Heart right ventricle (tissue), 16 donors: ENCODE measurements around the gene GALNT8. TPM values are rescaled to one million over a fixed set of nuclear protein-coding genes. Genes with fewer than 3 reads are reported as not detected.

Experiments used
- ATAC-seq, 8 donors: fragments of 200-7000 bp; cut with Tn5 transposase; one replicate each; pipeline ENCODE4 v1.9.1; 2020; ENCODE audit warnings: mild to moderate bottlenecking in 8 of 8, moderate library complexity in 8 of 8, moderate number of reproducible peaks in 1 of 8
- DNase-seq, 2 donors: peaks; one replicate each; pipeline ENCODE4 v3.0.0-alpha.2; 2020
- H3K27ac ChIP-seq, 10 donors: fragments of 200-600 bp; sonication (generic) in 2 of 10; one replicate each; pipeline versions ENCODE4 v1.5.0 to v1.8.0; 2020 to 2022; ENCODE audit warnings: mild to moderate bottlenecking in 3 of 10
- H3K27me3 ChIP-seq, 7 donors: fragments of 200-600 bp; one replicate each; pipeline ENCODE4 v1.8.0; 2021 to 2022; ENCODE audit warnings: mild to moderate bottlenecking in 2 of 7
- H3K36me3 ChIP-seq, 9 donors: fragments of 200-600 bp; sonication (generic) in 1 of 9; one replicate each; pipeline versions ENCODE4 v1.5.0 to v1.8.0; 2020 to 2022; ENCODE audit warnings: mild to moderate bottlenecking in 2 of 9
- H3K4me1 ChIP-seq, 9 donors: fragments of 200-600 bp; sonication (generic) in 1 of 9; one replicate each; pipeline versions ENCODE4 v1.5.0 to v1.8.0; 2020 to 2022; ENCODE audit warnings: mild to moderate bottlenecking in 4 of 9
- H3K4me3 ChIP-seq, 10 donors: fragments of 200-600 bp; sonication (generic) in 2 of 10; one replicate each; pipeline versions ENCODE4 v1.5.0 to v1.8.0; 2020 to 2022; ENCODE audit warnings: mild to moderate bottlenecking in 7 of 10, moderate library complexity in 2 of 10
- H3K9me3 ChIP-seq, 11 donors: fragments of 200-600 bp in 10 of 11; sonication (generic) in 2 of 11; one replicate each; pipeline versions ENCODE4 v1.5.0 to v1.8.0; 2013 to 2022; ENCODE audit warnings: mild to moderate bottlenecking in 2 of 11, control low read depth in 1 of 11, moderate library complexity in 1 of 11
- WGBS, 2 donors: extraction: QIAGEN DNeasy Blood & Tissue Kit; methylation state at CpG; one replicate each; pipeline ENCODE4 v1.1.7; 2013; ENCODE audit warnings: inconsistent platforms in 1 of 2; 5-methylcytosine and 5-hydroxymethylcytosine counted together
- intact Hi-C, 10 donors: fragments of 100-400 bp; cut with DNase I; formaldehyde crosslinking; loops; one replicate each; pipeline versions ENCODE4 v1.11.1 to v1.14.2; 2022
- long read RNA-seq, 3 donors: library from polyadenylated mRNA; unstranded; transcript quantifications; one replicate each; pipeline ENCODE4 v2.0.0, GENCODE V29; 2020 to 2021
- polyA plus RNA-seq, 2 donors: library from polyadenylated mRNA; stranded (reverse); fragments of 200-250 nt; gene quantifications; one replicate each; pipeline ENCODE4 v1.2.3, GENCODE V29; 2013
- total RNA-seq, 10 donors: library from RNA; stranded (reverse); fragmentation: NEBNext Ultra II Directional in 3 of 10; extraction: Animal tissue kit (Norgen Biotek cat#: 25700) in 3 of 10; gene quantifications; one replicate each; pipeline versions ENCODE4 v1.2.1 to v1.2.4, GENCODE V29; 2021 to 2023
- TF ChIP-seq, protein P1 (sequence below), 9 donors: fragments of 200-600 bp; sonication (generic) in 2 of 9; IDR thresholded peaks; one replicate each; pipeline versions ENCODE4 v1.5.0 to v1.8.0; 2021 to 2022; ENCODE audit warnings: antibody characterized with exemption in 9 of 9, mild to moderate bottlenecking in 5 of 9, moderate library complexity in 1 of 9
- donor health status: Arrhythmogenic right ventricular cardiomyopathy.
- donor health status: ischemic (EF 13 %, LVEDD 7.1; RV severe dilation, severe dysfunction).
- donor health status: healthy with polysubstance abuse.
- donor health status: DM: no; HTN: yes; CAD: no.
- donor health status: DM: no; HTN: no; CAD: no.
- donor health status: ischemic (EF 25% LVEDD 6.9; RV normal size, moderate dysfunction).
- donor health status: ischemic (EF 25% LVEDD 5.7; RV mildly dilated, moderate dysfunction).
- donor health status: healthy.
- donor health status: DM: yes; HTN: yes; CAD: no.
- donor health status: Ischemic cardiomyopathy.
- donor health status: ischemic (EF 35%, LVEDD 5.7; RV mildly dilated, moderate dysfunction).
- donor health status: nonischemic (EF 11% LVEDD 7.7; RV severe dilation, severe dysfunction).
- donor health status: DM: yes; HTN: yes; CAD: no.
- donor health status: PGD.
- donor health status: ischemic (EF 29% LVEDD 5.4; RV normal size, mild dysfunction).
- donor health status: nonischemic (EF 23%, LVEDD 6.1; RV moderate dilation, normal function).

GALNT8 gene, protein sequence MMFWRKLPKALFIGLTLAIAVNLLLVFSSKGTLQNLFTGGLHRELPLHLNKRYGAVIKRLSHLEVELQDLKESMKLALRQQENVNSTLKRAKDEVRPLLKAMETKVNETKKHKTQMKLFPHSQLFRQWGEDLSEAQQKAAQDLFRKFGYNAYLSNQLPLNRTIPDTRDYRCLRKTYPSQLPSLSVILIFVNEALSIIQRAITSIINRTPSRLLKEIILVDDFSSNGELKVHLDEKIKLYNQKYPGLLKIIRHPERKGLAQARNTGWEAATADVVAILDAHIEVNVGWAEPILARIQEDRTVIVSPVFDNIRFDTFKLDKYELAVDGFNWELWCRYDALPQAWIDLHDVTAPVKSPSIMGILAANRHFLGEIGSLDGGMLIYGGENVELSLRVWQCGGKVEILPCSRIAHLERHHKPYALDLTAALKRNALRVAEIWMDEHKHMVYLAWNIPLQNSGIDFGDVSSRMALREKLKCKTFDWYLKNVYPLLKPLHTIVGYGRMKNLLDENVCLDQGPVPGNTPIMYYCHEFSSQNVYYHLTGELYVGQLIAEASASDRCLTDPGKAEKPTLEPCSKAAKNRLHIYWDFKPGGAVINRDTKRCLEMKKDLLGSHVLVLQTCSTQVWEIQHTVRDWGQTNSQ
- total RNA-seq (1 to 10 TPM; 1.1 to 5.7 (median 1.6) TPM), polyA plus RNA-seq (1 to 10 TPM in 1 of 2 donors, under 1 TPM in 1; 0.42 to 1.3 TPM)
- long read RNA-seq, donor 1, full-length matches to known transcripts: 2 of 2 reads
- long read RNA-seq, donor 1, partial matches to known transcripts: 0 of 2 reads
- long read RNA-seq, donor 1, other reads (novel, unspliced or antisense): 0 of 2 reads
- long read RNA-seq, donor 2, full-length matches to known transcripts: 1 of 1 reads
- long read RNA-seq, donor 2, partial matches to known transcripts: 0 of 1 reads
- long read RNA-seq, donor 2, other reads (novel, unspliced or antisense): 0 of 1 reads
- long read RNA-seq, donor 3: 0 reads

DNA sequence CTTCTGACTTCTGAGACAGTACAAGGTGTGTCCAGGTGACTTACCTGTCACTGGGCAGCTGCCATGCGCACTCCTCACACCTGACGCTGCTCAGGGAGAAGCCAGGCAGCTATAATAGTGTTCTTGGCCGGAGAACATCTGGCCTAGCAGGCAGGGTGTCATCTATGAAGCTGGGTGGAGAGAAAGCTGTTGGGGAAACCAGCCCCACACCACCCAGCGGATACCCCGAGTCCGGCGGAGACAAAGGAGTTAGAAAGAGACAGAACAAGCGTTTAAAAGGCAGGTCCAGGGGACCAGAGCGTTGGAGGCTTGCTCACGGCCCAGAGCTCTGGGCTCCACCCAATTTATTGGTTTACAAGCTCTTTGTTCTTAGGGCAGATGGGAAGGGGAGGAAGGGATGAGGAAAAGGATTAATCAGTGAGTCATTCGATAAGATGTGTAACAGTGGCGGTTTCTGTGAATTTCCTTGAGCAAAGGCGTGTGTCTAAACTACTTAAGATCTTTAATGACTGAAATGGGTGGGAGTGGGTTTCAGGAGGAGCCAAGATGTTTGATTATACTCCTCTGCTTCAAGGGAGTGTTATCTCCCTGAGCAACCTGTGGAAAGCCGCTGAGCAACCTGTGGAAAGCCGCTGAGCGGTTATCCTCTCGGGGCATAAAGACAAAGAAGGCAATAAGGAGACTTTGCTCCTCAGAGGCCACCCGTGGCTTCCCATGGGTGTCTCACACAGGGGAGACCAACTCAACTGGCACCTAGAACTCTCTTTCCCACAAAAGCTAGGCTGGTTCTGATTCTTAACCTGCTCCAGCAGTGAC is at the start of gene GALNT8:
TSS of gene GALNT8 (plus strand) at position 580 of the 816 bp plus-strand sequence. CDS start 278 bp downstream, outside the sequence.
- intact Hi-C loops: no loop called here
- WGBS, 2 donors: 75 to 79% methylated on average over 18 of the region's 18 CpGs

DNA sequence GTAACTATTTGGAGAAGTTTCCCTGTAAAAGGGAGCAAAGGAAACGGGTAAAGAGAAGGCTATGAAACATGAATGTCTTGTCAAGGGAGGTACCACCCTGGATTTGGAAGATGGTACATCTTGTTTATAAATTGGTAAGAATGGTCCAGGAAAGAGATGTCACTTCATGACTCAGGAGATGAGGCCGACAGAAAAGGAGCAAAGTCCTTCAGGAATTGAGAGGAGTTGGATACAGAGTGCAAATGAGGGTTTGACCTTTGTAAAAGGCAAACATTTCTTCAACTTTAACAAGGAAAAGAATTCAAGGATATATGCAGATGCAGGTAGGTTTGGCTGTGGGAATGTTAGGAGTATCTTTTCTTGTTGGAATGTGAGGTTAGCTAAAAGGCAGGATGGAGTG is 40.5 kb upstream of the GALNT8 start:
- no peaks in the 10 kb centered on the region for H3K27me3 ChIP-seq
- no peaks in the 10 kb centered on the region for H3K9me3 ChIP-seq
- peaks cover 0 to 62% (median 16%) of the 10 kb centered on the region in 9 donors for H3K36me3 ChIP-seq
- ATAC-seq: no peak
- intact Hi-C loops: no loop called here
- DNase-seq: no peak
- H3K4me1 ChIP-seq: no peaks in the 10 kb centered on the region
- WGBS, 2 donors: 92 to 97% methylated on average over 2 of the region's 2 CpGs
- no peak overlapping the region for H3K27ac ChIP-seq
- TF ChIP-seq, protein P1, sequence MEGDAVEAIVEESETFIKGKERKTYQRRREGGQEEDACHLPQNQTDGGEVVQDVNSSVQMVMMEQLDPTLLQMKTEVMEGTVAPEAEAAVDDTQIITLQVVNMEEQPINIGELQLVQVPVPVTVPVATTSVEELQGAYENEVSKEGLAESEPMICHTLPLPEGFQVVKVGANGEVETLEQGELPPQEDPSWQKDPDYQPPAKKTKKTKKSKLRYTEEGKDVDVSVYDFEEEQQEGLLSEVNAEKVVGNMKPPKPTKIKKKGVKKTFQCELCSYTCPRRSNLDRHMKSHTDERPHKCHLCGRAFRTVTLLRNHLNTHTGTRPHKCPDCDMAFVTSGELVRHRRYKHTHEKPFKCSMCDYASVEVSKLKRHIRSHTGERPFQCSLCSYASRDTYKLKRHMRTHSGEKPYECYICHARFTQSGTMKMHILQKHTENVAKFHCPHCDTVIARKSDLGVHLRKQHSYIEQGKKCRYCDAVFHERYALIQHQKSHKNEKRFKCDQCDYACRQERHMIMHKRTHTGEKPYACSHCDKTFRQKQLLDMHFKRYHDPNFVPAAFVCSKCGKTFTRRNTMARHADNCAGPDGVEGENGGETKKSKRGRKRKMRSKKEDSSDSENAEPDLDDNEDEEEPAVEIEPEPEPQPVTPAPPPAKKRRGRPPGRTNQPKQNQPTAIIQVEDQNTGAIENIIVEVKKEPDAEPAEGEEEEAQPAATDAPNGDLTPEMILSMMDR (IDR thresholded peaks at IDR 0.05): no peak
- no peak overlapping the region for H3K4me3 ChIP-seq

More for the DNA sequence above, at the start of gene GALNT8:
- Histone ChIP-seq H3K4me1 (no peaks in the 10 kb centered on the region), H3K4me3 (no peak within 1 kb of the TSS), H3K27ac (no peak within 1 kb of the TSS), H3K27me3 (peaks cover 0 to 20% (median 9%) of the 10 kb centered on the region in 7 donors), H3K9me3 (no peaks in the 10 kb centered on the region), H3K36me3 (no peaks in the 10 kb centered on the region)
- TF ChIP-seq, protein P1 (IDR thresholded peaks at IDR 0.05): no peak
- ATAC-seq (no peak), DNase-seq (no peak)

DNA sequence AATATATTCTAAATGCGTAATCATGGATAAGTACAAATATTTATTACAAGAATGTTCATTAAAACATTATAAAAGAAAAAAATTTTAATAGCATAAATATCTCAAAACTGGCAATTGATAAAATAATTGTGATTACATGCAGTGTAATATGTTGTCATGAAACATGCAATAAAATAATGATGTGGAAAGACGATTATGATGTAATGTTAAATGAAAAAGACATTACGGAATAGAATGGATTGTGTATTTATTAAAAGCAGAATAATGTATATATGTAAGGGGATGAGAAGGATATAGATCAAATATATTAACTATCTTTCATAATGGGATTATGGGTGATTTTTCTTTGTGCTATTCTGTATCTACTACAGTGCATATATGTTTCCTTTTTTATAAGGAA is 38.5 kb upstream of the GALNT8 start:
- H3K9me3 ChIP-seq: no peaks in the 10 kb centered on the region
- no peaks in the 10 kb centered on the region for H3K27me3 ChIP-seq
- no peak overlapping the region for H3K27ac ChIP-seq
- DNase-seq (no peak), ATAC-seq (no peak)
- 80 to 99% methylated on average over 3 of the region's 3 CpGs for WGBS, 2 donors
- no peak overlapping the region for H3K4me3 ChIP-seq
- H3K36me3 ChIP-seq: peaks cover under 1 to 82% (median 31%) of the 10 kb centered on the region in 9 donors
- TF ChIP-seq, protein P1 (IDR thresholded peaks at IDR 0.05): no peak
- intact Hi-C loops: no loop called here
- H3K4me1 ChIP-seq: no peaks in the 10 kb centered on the region
